ENCODE measurements around the gene SBDS.
"Not testable (repeated sequence)": the region's sequence is repeated elsewhere in the genome, so short reads cannot be mapped to it uniquely, and the experiment has no call there.

Gene SBDS

GRCh38 chr7:67014076-67014622 is 18.8 kb upstream of the SBDS start:
- H3K36me3 Mint-ChIP-seq (ENCODE audit: low read depth): peaks cover 91% of the 10 kb centered on the region
- H3K4me1 Mint-ChIP-seq (ENCODE audit: low read depth); H3K4me3 Mint-ChIP-seq; DNase-seq; H3K27me3 Mint-ChIP-seq; H3K27ac Mint-ChIP-seq; H3K9me3 Mint-ChIP-seq: not testable (repeated sequence)

DNA sequence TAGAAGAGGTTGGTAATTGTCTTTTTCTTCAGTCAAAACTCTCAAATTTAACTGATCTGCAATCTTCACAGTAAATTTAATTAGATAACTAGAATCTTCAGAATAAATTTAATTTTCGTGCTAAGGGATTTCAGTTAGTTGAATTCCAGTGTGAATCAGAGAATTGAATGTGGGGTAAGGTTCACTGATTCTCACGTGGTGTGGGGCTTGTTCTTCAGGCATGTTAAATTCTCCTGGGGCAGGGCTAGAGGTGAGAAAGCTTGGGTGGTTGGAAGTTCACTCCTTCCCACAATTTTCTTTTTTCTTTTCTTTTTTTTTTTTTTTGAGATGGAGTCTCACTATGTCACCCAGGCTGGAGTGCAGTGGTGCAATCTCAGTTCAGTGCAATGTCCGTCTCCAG is 14.3 kb upstream of the SBDS start:
- not testable (repeated sequence) for H3K27me3 Mint-ChIP-seq; DNase-seq; H3K9me3 Mint-ChIP-seq; H3K4me3 Mint-ChIP-seq; H3K4me1 Mint-ChIP-seq (ENCODE audit: low read depth); H3K27ac Mint-ChIP-seq
- H3K36me3 Mint-ChIP-seq (ENCODE audit: low read depth): peaks cover 91% of the 10 kb centered on the region

DNA sequence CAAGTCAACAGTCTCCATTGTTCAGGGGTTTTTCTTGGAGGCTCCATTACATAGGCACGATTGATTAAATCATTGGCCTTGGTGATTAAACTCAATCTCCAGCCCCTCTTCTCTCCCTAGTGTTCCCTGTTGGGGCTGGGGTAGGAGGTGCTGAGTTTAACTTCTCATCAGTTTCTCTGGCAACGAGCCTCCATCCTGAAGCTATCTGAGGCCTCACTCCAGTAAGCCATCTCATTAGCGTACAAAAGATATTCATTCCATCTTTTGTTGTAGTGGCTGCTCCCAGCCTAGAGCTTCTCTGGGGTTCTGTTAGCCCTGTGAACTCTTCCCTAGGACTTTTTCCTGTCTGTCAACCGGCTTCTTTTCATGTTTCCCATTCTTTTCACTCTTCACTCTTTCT is 12.9 kb upstream of the SBDS start:
- H3K4me1 Mint-ChIP-seq (ENCODE audit: low read depth): peaks cover 11% of the 10 kb centered on the region
- no peak for DNase-seq
- H3K27ac Mint-ChIP-seq: no peak overlapping the region
- H3K9me3 Mint-ChIP-seq: no peaks in the 10 kb centered on the region
- no peaks in the 10 kb centered on the region for H3K27me3 Mint-ChIP-seq
- H3K36me3 Mint-ChIP-seq (ENCODE audit: low read depth): peaks cover 89% of the 10 kb centered on the region
- no peak overlapping the region for H3K4me3 Mint-ChIP-seq

- peaks cover 87% of the 10 kb centered on the region for H3K36me3 Mint-ChIP-seq (ENCODE audit: low read depth)
- H3K9me3 Mint-ChIP-seq: no peaks in the 10 kb centered on the region
- H3K4me1 Mint-ChIP-seq (ENCODE audit: low read depth): peaks cover 18% of the 10 kb centered on the region
- H3K4me3 Mint-ChIP-seq: no peak overlapping the region
- no peaks in the 10 kb centered on the region for H3K27me3 Mint-ChIP-seq
- H3K27ac Mint-ChIP-seq: no peak overlapping the region
- no peak for DNase-seq
Measured at GRCh38 chr7:67006965-67007364, 11.6 kb upstream of the SBDS start.

DNA sequence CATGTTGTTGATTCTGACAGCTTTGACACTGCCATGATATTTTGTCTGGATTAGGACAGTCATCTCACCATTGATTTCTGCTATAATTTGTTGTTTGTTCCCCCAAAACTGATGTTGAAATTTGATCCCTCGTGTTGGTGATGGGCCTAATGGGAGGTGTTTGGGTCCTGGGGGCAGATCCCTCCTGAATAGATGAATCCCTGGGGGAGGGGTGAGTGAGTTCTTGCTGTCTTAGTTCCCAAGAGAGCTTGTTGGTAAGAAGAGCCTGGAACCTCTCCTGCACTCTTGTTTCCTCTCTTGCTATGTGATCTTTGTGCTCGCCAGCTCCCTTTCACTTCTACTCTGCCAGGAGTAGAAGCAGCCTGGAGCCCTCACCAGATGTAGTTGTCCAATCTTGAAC is 8.8 kb upstream of the SBDS start:
- DNase-seq, H3K27ac Mint-ChIP-seq, H3K27me3 Mint-ChIP-seq, H3K4me3 Mint-ChIP-seq, H3K9me3 Mint-ChIP-seq: not testable (repeated sequence)
- H3K4me1 Mint-ChIP-seq (ENCODE audit: low read depth): peaks cover 22% of the 10 kb centered on the region
- H3K36me3 Mint-ChIP-seq (ENCODE audit: low read depth): peaks cover 76% of the 10 kb centered on the region

- Mint-ChIP-seq H3K27ac (peak overlapping the region; percentile 79), H3K4me1 (ENCODE audit: low read depth) (peaks cover 28% of the 10 kb centered on the region), H3K36me3 (ENCODE audit: low read depth) (peaks cover 67% of the 10 kb centered on the region)
- not testable (repeated sequence) for DNase-seq, H3K27me3 Mint-ChIP-seq, H3K4me3 Mint-ChIP-seq, H3K9me3 Mint-ChIP-seq
Measured at GRCh38 chr7:67000601-67001258, 5.3 kb upstream of the SBDS start.

DNA sequence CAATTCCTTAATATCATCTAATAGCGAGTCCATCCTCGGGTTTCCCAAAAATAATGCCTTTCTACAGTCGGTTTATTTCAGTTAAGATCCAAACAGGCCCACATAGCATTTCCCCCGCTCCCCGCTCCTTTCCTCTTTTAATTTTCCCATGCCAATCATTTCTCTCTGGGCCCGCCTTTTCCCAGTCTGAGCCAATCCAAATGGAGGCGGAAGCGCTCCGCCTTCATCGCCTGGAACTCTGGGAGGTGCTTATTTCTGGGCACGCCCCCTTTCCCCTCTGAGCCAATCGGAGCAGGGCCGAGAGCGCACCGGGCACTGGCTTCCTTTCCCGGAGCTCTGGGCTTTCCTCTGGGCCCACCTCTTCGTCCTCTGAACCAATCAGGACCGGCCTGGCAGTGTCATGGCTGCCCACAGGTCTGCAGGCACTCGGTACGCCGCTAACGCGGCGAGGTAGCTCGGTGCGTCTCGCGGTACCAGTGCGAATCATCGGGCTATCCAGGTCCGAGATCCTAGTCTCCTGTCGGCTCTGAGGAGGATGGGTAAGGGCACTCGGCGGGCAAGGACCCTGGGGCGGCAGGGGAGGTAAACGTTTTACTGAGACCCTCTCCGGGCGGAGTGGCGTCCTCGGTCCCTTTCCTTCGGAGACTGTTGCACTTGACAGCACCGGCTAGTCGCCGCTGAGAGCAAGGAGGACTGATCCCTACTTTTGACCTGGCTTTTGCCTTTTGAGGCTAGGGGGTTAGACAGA is 1.2 kb upstream of the SBDS start, which contains the start of gene TYW1:
Gene TYW1 (plus strand): TSS at position 390 of the 748 bp plus-strand sequence. CDS start 146 bp downstream, at position 536.
- H3K36me3 Mint-ChIP-seq (ENCODE audit: low read depth): peaks cover 70% of the 10 kb centered on the region
- peaks cover 38% of the 10 kb centered on the region for H3K4me1 Mint-ChIP-seq (ENCODE audit: low read depth)
- not testable (repeated sequence) for H3K9me3 Mint-ChIP-seq, H3K27me3 Mint-ChIP-seq
- H3K27ac Mint-ChIP-seq: peak within 1 kb of the TSS; percentile 99
- DNase-seq: peak; percentile 98
- H3K4me3 Mint-ChIP-seq: peak within 1 kb of the TSS; percentile 99

- H3K27me3 Mint-ChIP-seq, H3K9me3 Mint-ChIP-seq: not testable (repeated sequence)
- peak overlapping the region; percentile 98 for H3K27ac Mint-ChIP-seq
- peak overlapping the region; percentile 99 for H3K4me3 Mint-ChIP-seq
- DNase-seq: peak; percentile 57
- H3K36me3 Mint-ChIP-seq (ENCODE audit: low read depth): peaks cover 77% of the 10 kb centered on the region
- H3K4me1 Mint-ChIP-seq (ENCODE audit: low read depth): peaks cover 34% of the 10 kb centered on the region
Measured at GRCh38 chr7:66994691-66995049, 716 bp downstream of the SBDS start.

- Mint-ChIP-seq H3K36me3 (ENCODE audit: low read depth) (peaks cover 74% of the 10 kb centered on the region), H3K4me1 (ENCODE audit: low read depth) (peaks cover 34% of the 10 kb centered on the region), H3K4me3 (peak overlapping the region; percentile 99), H3K27ac (peak overlapping the region; percentile 98)
- H3K9me3 Mint-ChIP-seq, H3K27me3 Mint-ChIP-seq, DNase-seq: not testable (repeated sequence)
Measured at GRCh38 chr7:66994051-66994450, 1.3 kb downstream of the SBDS start.

GRCh38 chr7:66989552-66989951 is 5.8 kb downstream of the SBDS start:
- not testable (repeated sequence) for H3K4me3 Mint-ChIP-seq, DNase-seq, H3K27me3 Mint-ChIP-seq, H3K27ac Mint-ChIP-seq, H3K9me3 Mint-ChIP-seq
- peaks cover 26% of the 10 kb centered on the region for H3K4me1 Mint-ChIP-seq (ENCODE audit: low read depth)
- peaks cover 66% of the 10 kb centered on the region for H3K36me3 Mint-ChIP-seq (ENCODE audit: low read depth)

- not testable (repeated sequence) for H3K27ac Mint-ChIP-seq; H3K4me1 Mint-ChIP-seq (ENCODE audit: low read depth); H3K27me3 Mint-ChIP-seq; H3K4me3 Mint-ChIP-seq; DNase-seq; H3K36me3 Mint-ChIP-seq (ENCODE audit: low read depth)
- H3K9me3 Mint-ChIP-seq: peaks cover 14% of the 10 kb centered on the region
Measured at GRCh38 chr7:66980336-66980735, 15.1 kb downstream of the SBDS start.

DNA sequence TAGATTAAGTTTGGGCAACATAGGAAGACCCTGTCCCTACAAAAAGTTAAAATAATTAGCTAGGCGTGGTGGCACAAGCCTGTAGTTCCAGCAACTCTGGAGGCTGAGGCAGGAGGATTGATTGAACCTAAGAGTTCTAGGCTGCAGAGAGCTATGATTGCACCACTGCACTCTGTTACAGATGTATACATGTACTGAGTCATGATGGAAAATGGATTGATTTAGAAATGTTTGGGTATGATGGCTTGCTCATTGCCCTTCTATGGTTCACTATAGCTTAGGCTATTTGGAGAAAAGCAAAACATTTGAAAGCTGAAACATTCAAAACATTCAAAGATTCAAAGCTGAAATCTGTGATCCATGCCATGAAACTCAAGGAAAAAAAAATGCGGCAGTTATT is 16.4 kb downstream of the SBDS start:
- not testable (repeated sequence) for H3K36me3 Mint-ChIP-seq (ENCODE audit: low read depth); H3K4me3 Mint-ChIP-seq; H3K27ac Mint-ChIP-seq; DNase-seq; H3K27me3 Mint-ChIP-seq; H3K4me1 Mint-ChIP-seq (ENCODE audit: low read depth)
- peaks cover 14% of the 10 kb centered on the region for H3K9me3 Mint-ChIP-seq

GRCh38 chr7:66978312-66978711 is 17.1 kb downstream of the SBDS start:
- peaks cover 14% of the 10 kb centered on the region for H3K9me3 Mint-ChIP-seq
- not testable (repeated sequence) for H3K27ac Mint-ChIP-seq; H3K4me1 Mint-ChIP-seq (ENCODE audit: low read depth); H3K36me3 Mint-ChIP-seq (ENCODE audit: low read depth); H3K4me3 Mint-ChIP-seq; H3K27me3 Mint-ChIP-seq; DNase-seq

GRCh38 chr7:66974986-66975590 is 20.3 kb downstream of the SBDS start:
- Mint-ChIP-seq H3K36me3 (ENCODE audit: low read depth) (peaks cover 1% of the 10 kb centered on the region), H3K4me3 (no peak overlapping the region), H3K9me3 (peaks cover 5% of the 10 kb centered on the region), H3K27me3 (no peaks in the 10 kb centered on the region), H3K4me1 (ENCODE audit: low read depth) (no peaks in the 10 kb centered on the region), H3K27ac (peak overlapping the region; percentile 18)
- no peak for DNase-seq

DNA sequence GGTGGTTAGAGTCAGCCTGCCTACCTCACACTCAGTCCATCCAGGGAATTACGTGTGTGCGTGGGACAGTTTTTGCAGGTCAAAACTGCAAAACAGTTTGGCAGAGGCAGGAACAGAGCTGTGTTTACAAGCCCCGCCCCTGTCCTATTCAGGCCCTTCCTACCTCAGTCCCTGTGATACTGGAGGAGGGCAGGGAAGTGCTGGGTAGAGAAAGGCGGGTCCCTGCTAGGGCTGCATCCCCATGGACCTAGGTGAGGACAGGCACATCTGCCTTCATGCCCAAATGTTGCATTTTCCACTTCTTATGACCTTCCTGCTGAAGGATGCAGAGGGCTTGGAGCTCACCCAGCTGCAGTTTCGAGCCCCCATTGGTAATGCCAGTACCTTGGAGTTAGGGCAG is 25.1 kb downstream of the SBDS start:
- no peaks in the 10 kb centered on the region for H3K9me3 Mint-ChIP-seq
- peaks cover 3% of the 10 kb centered on the region for H3K4me1 Mint-ChIP-seq (ENCODE audit: low read depth)
- H3K27ac Mint-ChIP-seq: no peak overlapping the region
- no peak for DNase-seq
- no peaks in the 10 kb centered on the region for H3K27me3 Mint-ChIP-seq
- no peak overlapping the region for H3K4me3 Mint-ChIP-seq
- no peaks in the 10 kb centered on the region for H3K36me3 Mint-ChIP-seq (ENCODE audit: low read depth)

Data from activated T-cell treated with anti-CD3 and anti-CD28 coated beads, Interleukin-2, amount 50 U/mL, for 24 hours (primary cell).